GM23248 (cell line): Measurements from ENCODE around the gene MARS1.

Source experiments
- EZH2 ChIP-seq: fragments of 200-600 bp; sonication (generic); IDR thresholded peaks from 2 replicates; pipeline ENCODE4 v1.6.1; 2018; ENCODE audit warnings: antibody characterized with exemption, mild to moderate bottlenecking; ENCODE audit not compliant: insufficient read depth, poor library complexity, severe bottlenecking
- EZH2phosphoT487 ChIP-seq: fragments of 200-600 bp; sonication (generic); IDR thresholded peaks from 2 replicates; pipeline ENCODE4 v1.6.1; 2018; ENCODE audit warnings: antibody characterized with exemption, moderate library complexity, mild to moderate bottlenecking, low read depth; ENCODE audit not compliant: insufficient read depth

GRCh38 chr12:57476993-57477709 lies 10.7 kb upstream of the MARS1 start:
- TF ChIP-seq EZH2 (no peak), EZH2phosphoT487 (no peak)
